Trophoblast cell (in vitro differentiated cells and primary cell): Measurements from ENCODE around the gene FBRSL1.

Experiments used
- DNase-seq, 2 donors: peaks; one replicate each; pipeline ENCODE4 v3.0.0-alpha.2; 2016
- H2AFZ ChIP-seq: 2 replicates; pipeline ENCODE4 v1.6.1; 2013; ENCODE audit warnings: low read length, moderate library complexity, mild to moderate bottlenecking; ENCODE audit not compliant: insufficient read depth, poor library complexity
- H2AK5ac ChIP-seq: 2 replicates; pipeline ENCODE4 v1.6.1; 2013; ENCODE audit warnings: mild to moderate bottlenecking, low read length
- H2BK120ac ChIP-seq: 2 replicates; pipeline ENCODE4 v1.6.1; 2013; ENCODE audit warnings: low read length, mild to moderate bottlenecking, moderate library complexity; ENCODE audit not compliant: insufficient read depth, poor library complexity
- H2BK12ac ChIP-seq: 2 replicates; pipeline ENCODE4 v1.6.1; 2013; ENCODE audit warnings: mild to moderate bottlenecking, low read length, moderate library complexity
- H2BK5ac ChIP-seq: 2 replicates; pipeline ENCODE4 v1.6.1; 2013; ENCODE audit warnings: low read length, low read depth, moderate library complexity, mild to moderate bottlenecking; ENCODE audit not compliant: poor library complexity
- H3K14ac ChIP-seq: 2 replicates; pipeline ENCODE4 v1.6.1; 2013; ENCODE audit warnings: mild to moderate bottlenecking, low read length
- H3K18ac ChIP-seq: 2 replicates; pipeline ENCODE4 v1.6.1; 2013; ENCODE audit warnings: mild to moderate bottlenecking, low read length
- H3K23ac ChIP-seq: 2 replicates; pipeline ENCODE4 v1.6.1; 2013; ENCODE audit warnings: low read length
- H3K27ac ChIP-seq: 2 replicates; pipeline ENCODE4 v1.5.1; 2013; ENCODE audit warnings: low read depth, mild to moderate bottlenecking, inconsistent platforms, low read length, moderate library complexity
- H3K27me3 ChIP-seq: 2 replicates; pipeline ENCODE4 v1.6.1; 2013; ENCODE audit warnings: inconsistent platforms, mild to moderate bottlenecking, low read length, moderate library complexity; ENCODE audit not compliant: insufficient read depth
- H3K36me3 ChIP-seq, 2 experiments: 1 replicate in 1 of 2; 2 replicates in 1 of 2; pipeline ENCODE4 v1.6.1; 2013; ENCODE audit warnings: low read length in 2 of 2, mild to moderate bottlenecking in 2 of 2, moderate library complexity in 1 of 2; ENCODE audit not compliant: insufficient read depth in 2 of 2, control insufficient read depth in 1 of 2
- H3K4ac ChIP-seq: 2 replicates; pipeline ENCODE4 v1.6.1; 2013; ENCODE audit warnings: low read depth, mild to moderate bottlenecking, low read length, moderate library complexity
- H3K4me1 ChIP-seq, 2 experiments: 1 replicate in 1 of 2; 2 replicates in 1 of 2; pipeline ENCODE4 v1.6.1; 2013; ENCODE audit warnings: low read length in 2 of 2, mild to moderate bottlenecking in 2 of 2, moderate library complexity in 1 of 2; ENCODE audit not compliant: insufficient read depth in 2 of 2, control insufficient read depth in 1 of 2
- H3K4me2 ChIP-seq: 2 replicates; pipeline ENCODE4 v1.6.1; 2013; ENCODE audit warnings: inconsistent platforms, mild to moderate bottlenecking, low read length, moderate library complexity
- H3K4me3 ChIP-seq: 2 replicates; pipeline ENCODE4 v1.5.1; 2013; ENCODE audit warnings: mild to moderate bottlenecking, low read depth, low read length, inconsistent platforms
- H3K79me1 ChIP-seq: one replicate; pipeline ENCODE4 v1.6.1; 2013; ENCODE audit warnings: low read length
- H3K79me2 ChIP-seq: 2 replicates; pipeline ENCODE4 v1.6.1; 2013; ENCODE audit warnings: low read length, mild to moderate bottlenecking; ENCODE audit not compliant: control insufficient read depth, insufficient read depth, poor library complexity
- H3K9ac ChIP-seq: 2 replicates; pipeline ENCODE4 v1.6.1; 2013; ENCODE audit warnings: mild to moderate bottlenecking, low read length
- H3K9me3 ChIP-seq: 2 replicates; pipeline ENCODE4 v1.6.1; 2013; ENCODE audit warnings: low read depth, mild to moderate bottlenecking, control low read depth, inconsistent platforms, low read length; ENCODE audit not compliant: insufficient read depth
- H4K12ac ChIP-seq: 2 replicates; pipeline ENCODE4 v1.6.1; 2013; ENCODE audit warnings: low read depth, mild to moderate bottlenecking, low read length, moderate library complexity
- H4K8ac ChIP-seq: 2 replicates; pipeline ENCODE4 v1.6.1; 2013; ENCODE audit warnings: low read depth, mild to moderate bottlenecking, low read length, moderate library complexity
- H4K91ac ChIP-seq: one replicate; pipeline ENCODE4 v1.6.1; 2013; ENCODE audit warnings: low read depth, mild to moderate bottlenecking, low read length, moderate library complexity
- WGBS: extraction: QIAGEN DNeasy Blood & Tissue Kit; methylation state at CpG from one replicate; pipeline ENCODE4 v1.1.7; 2013; ENCODE audit warnings: missing lambda C conversion rate; ENCODE audit not compliant: insufficient read length, insufficient coverage; ENCODE audit errors: extremely low coverage; 5-methylcytosine and 5-hydroxymethylcytosine counted together

FBRSL1 gene

DNA sequence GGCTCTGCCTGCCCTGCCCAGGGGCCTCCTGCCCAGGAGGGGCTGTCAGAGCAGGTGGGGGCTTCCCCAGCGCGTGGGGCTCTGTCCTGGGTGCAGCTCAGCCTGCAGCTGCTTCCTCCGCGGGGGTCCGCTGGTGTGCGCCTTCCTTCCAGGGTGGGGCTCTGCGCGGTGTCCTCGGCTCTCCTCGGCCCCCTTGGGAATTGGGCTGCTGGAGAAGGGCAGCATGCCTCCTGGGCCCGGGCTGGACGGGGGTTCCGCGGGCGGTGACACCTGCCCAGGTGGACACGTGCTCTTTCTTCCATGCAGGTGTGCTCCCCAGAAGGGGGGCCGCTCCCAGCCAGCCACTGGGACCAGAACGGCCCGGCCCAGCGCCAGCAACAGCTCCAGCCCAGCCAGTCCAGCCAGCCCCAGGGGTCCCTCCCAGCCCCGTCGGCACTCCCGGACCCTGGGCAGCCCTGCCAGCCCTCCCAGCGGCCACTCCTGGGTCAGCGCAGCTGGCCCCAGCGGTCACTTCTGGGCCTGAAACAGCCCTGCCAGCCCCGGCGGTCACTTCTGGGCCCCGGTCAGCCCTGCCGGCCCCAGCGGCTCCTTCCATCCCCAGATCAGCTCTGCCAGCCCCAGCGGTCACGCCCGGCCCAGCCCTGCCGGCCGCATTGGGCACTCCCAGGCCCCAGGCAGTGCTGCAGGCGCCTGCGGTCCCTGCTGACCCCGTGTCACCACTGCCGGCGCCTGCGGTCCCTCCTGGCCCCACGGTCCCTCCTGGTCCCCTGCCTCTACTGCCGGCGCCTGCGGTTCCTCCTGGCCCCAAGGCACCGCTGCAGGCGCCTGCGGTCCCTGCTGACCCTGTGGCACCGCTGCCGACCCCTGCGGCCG is 19.1 kb downstream of the FBRSL1 start:
- Histone ChIP-seq H2BK12ac (no peak overlapping the region), H2BK120ac (no peak overlapping the region), H3K79me2 (peaks cover 6% of the 10 kb centered on the region), H2AFZ (no peak overlapping the region), H3K18ac (no peak overlapping the region), H3K36me3 (peaks cover 11 to 22% of the 10 kb centered on the region in 2 experiments), H3K4ac (no peak overlapping the region), H4K12ac (no peak overlapping the region), H3K79me1 (no peaks in the 10 kb centered on the region), H3K4me3 (no peak overlapping the region), H3K9me3 (no peaks in the 10 kb centered on the region), H4K8ac (no peak overlapping the region), H3K4me2 (no peak overlapping the region), H3K4me1 (peaks cover 0 to 11% of the 10 kb centered on the region in 2 experiments), H3K14ac (no peak overlapping the region), H3K27me3 (no peaks in the 10 kb centered on the region), H3K27ac (no peak overlapping the region), H2AK5ac (no peak overlapping the region), H3K23ac (no peak overlapping the region), H2BK5ac (no peak overlapping the region), H3K9ac (no peak overlapping the region), H4K91ac (no peak overlapping the region)
- peak; percentile 29 to 63 for DNase-seq
- WGBS, result no CpG with 5 or more reads among the region's 53 CpGs

GRCh38 chr12:132510111-132510724 is 20.3 kb downstream of the FBRSL1 start:
- Histone ChIP-seq H4K91ac (no peak overlapping the region), H2BK120ac (no peak overlapping the region), H4K12ac (no peak overlapping the region), H3K36me3 (peaks cover 11 to 22% of the 10 kb centered on the region in 2 experiments), H3K27ac (no peak overlapping the region), H3K14ac (no peak overlapping the region), H3K4me1 (peaks cover 0 to 9% of the 10 kb centered on the region in 2 experiments), H3K4me3 (no peak overlapping the region), H3K4ac (no peak overlapping the region), H2BK12ac (no peak overlapping the region), H2BK5ac (no peak overlapping the region), H3K27me3 (no peaks in the 10 kb centered on the region), H3K79me2 (peaks cover 3% of the 10 kb centered on the region), H3K9me3 (peaks cover 2% of the 10 kb centered on the region), H3K23ac (no peak overlapping the region), H4K8ac (no peak overlapping the region), H3K18ac (no peak overlapping the region), H3K79me1 (no peaks in the 10 kb centered on the region), H3K9ac (no peak overlapping the region), H3K4me2 (no peak overlapping the region), H2AK5ac (no peak overlapping the region), H2AFZ (no peak overlapping the region)
- no CpG with 5 or more reads among the region's 33 CpGs for WGBS
- DNase-seq, result no peak

DNA sequence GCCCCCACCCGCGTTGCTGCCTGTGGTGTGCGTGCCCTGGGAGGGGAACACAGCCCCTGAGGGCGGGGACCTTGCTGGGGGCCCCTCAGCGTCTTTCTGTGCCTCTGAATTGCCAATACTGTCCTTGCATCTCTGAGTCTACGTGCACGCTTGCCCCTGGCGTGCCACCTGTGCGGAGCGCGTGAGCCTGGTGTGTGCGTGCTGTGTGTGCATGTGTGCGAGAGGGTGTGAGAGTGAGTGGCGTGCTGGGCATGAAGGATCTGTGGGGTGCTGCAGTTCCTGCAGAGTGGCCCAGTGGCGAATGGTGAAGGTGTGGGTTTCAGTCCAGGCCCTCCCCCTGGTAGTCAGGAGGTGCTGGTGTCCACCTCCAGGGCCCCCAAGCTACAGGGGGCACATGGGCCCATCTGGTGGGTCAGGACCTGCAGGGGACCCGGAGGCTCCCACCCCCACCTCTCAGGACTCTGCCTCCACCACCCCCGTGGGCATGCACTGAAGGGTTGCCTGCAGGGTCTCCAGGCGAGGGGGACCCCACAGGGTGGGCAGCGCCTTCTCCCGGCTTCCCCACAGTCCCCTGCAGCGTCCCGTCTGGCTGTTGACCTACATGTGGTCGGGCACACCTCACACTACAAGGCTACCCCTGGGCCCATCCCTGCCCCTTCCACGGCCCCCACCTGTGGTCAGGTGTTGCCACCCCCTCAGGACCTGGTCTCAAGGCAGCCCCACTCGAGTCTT is 21.0 kb downstream of the FBRSL1 start:
- H3K23ac ChIP-seq, result no peak overlapping the region
- no peak overlapping the region for H2AFZ ChIP-seq
- H3K9ac ChIP-seq, result no peak overlapping the region
- WGBS, result no CpG with 5 or more reads among the region's 25 CpGs
- H4K91ac ChIP-seq, result no peak overlapping the region
- H2BK120ac ChIP-seq, result no peak overlapping the region
- H3K9me3 ChIP-seq, result peaks cover 2% of the 10 kb centered on the region
- no peak overlapping the region for H2AK5ac ChIP-seq
- no peaks in the 10 kb centered on the region for H3K79me2 ChIP-seq
- H3K27ac ChIP-seq, result no peak overlapping the region
- H3K79me1 ChIP-seq, result no peaks in the 10 kb centered on the region
- no peak overlapping the region for H4K12ac ChIP-seq
- no peak overlapping the region for H3K18ac ChIP-seq
- no peak overlapping the region for H3K4ac ChIP-seq
- no peak overlapping the region for H4K8ac ChIP-seq
- no peak overlapping the region for H2BK12ac ChIP-seq
- no peak for DNase-seq
- no peak overlapping the region for H3K14ac ChIP-seq
- no peak overlapping the region for H2BK5ac ChIP-seq
- peaks cover 11 to 22% of the 10 kb centered on the region in 2 experiments for H3K36me3 ChIP-seq
- H3K4me2 ChIP-seq, result no peak overlapping the region
- peaks cover 0 to 3% of the 10 kb centered on the region in 2 experiments for H3K4me1 ChIP-seq
- H3K4me3 ChIP-seq, result no peak overlapping the region
- no peaks in the 10 kb centered on the region for H3K27me3 ChIP-seq

GRCh38 chr12:132511516-132512196 is 21.7 kb downstream of the FBRSL1 start:
- Histone ChIP-seq H2BK120ac (no peak overlapping the region), H2AK5ac (no peak overlapping the region), H3K4me3 (no peak overlapping the region), H3K79me2 (no peaks in the 10 kb centered on the region), H3K4ac (no peak overlapping the region), H3K79me1 (no peaks in the 10 kb centered on the region), H3K36me3 (peaks cover 13 to 22% of the 10 kb centered on the region in 2 experiments), H3K9me3 (peaks cover 2% of the 10 kb centered on the region), H4K8ac (no peak overlapping the region), H4K12ac (no peak overlapping the region), H2AFZ (no peak overlapping the region), H3K4me2 (no peak overlapping the region), H3K14ac (no peak overlapping the region), H3K18ac (no peak overlapping the region), H3K27ac (no peak overlapping the region), H3K27me3 (no peaks in the 10 kb centered on the region), H4K91ac (no peak overlapping the region), H2BK12ac (no peak overlapping the region), H3K23ac (no peak overlapping the region), H3K9ac (no peak overlapping the region), H2BK5ac (no peak overlapping the region), H3K4me1 (no peaks in the 10 kb centered on the region)
- no CpG with 5 or more reads among the region's 19 CpGs for WGBS
- no peak for DNase-seq
